Measurements from ENCODE around the gene KLF16. TPM values are rescaled to one million over a fixed set of nuclear protein-coding genes. Genes with fewer than 3 reads are reported as not detected.

The KLF16 gene
- total RNA-seq, 1 donor from 2014 or later: 9.7 TPM

GRCh38 chr19:1825909-1826556, 37.3 kb downstream of the KLF16 start:
- peak; percentile 74 for DNase-seq (ENCODE audit: low read depth)

DNA sequence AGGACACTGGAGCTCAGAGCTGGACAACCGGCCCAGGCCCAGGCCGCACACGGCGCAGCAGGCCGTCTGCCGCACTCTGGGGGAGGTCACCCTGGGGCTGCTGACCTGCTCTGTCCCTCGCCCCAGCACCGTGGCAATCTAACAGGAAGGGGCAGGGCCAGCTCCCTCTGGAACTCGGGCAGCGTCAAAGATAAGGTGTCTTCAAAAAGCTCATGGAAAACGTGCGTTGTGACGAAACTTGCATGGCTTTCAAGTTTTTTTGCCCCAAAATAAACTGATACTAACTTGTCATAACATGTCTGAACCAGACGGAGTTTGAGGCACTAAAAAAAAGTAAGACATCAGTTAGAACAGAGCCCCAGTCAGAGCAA, 39.1 kb downstream of the KLF16 start:
- DNase-seq (ENCODE audit: low read depth): no peak

DNA sequence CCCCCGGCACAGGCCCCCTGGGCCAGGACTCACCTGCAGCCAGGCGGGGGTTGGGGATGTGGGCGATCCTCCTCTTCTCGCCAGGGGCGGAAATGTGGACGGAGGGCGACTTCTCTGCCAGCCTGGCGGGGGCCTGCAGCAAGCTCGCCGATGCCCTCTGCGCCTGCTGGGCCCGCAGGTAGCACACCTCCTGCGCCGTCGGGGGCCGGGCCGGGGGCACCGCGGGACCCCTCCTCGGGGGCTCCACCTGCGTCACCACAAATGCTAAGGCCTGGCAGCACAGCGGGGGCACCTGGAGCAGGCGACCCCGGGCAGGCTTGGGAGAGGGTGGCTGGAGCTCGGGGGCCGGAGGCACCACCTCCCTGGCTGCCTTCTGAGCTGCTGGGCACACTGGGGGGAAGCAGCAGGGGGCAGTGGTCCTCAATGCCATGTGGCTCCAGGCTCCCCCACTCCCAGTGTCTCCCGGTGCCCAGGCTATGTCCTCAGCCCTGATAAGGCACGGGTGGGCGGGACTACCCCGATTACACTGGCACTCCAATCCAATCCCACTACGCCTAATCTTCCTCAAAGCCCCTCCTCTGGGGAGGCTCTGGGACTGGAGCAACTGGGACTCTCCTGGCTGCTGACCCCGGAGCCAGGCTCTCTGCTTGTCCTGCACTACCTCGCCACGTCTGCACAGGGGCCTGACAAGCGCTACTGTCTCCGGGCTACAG, 39.7 kb downstream of the KLF16 start:
- no peak for DNase-seq (ENCODE audit: low read depth)

DNA sequence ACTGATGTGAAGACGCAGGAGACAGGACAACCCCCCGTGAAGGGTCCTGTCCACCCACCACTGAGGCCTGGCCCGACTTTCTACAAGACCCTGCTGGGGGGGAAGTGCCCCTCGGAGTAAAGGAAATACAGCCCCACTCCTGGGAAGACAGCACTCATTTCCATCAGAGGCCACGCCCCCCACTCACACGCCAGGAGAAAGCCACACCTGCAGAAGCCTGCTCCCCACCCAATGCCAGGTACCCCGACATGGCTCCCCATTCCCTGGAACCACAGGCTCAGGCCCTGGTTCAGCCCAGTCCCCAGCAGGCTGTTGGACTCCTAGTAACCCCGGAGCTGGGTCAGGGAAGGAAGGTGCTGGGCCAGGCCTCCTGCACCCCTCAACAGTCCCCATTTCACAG, 40.4 kb downstream of the KLF16 start:
- DNase-seq (ENCODE audit: low read depth): no peak

GRCh38 chr19:1822210-1822609, 41.2 kb downstream of the KLF16 start:
- no peak for DNase-seq (ENCODE audit: low read depth)

GRCh38 chr19:1819341-1820255, 43.8 kb downstream of the KLF16 start:
- no peak for DNase-seq (ENCODE audit: low read depth)

DNA sequence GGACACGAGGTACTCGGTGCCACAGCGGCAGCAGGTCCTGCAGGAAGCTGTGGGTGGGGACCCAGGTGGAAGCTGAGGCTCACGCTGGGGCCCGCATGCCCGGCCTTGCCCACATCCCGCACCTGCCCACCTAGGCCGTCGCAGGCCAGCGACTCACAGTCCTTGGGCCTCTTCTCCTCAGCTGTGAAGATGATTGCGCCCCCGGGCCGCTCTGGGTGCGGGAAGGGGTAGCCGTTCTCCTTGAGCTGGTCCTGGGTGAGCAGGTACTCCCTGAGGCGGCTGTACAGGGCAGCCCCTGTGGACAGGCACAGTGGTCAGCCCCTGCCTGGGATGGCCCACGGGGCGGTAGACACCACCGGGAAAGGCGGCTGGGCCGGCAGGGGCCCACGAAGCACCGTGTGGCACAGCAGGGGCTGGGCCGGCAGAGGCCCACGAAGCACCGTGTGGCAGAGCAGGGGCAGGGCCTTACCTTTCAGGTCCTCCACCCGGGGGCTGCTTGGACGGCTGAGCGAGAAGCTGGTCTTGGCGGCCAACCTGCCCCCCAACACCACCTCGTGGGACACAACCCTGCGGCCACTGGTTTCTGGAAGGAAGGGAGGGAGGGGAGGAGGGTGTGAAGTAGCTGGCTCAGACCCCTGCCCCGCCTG, 44.7 kb downstream of the KLF16 start:
- DNase-seq (ENCODE audit: low read depth): no peak

DNA sequence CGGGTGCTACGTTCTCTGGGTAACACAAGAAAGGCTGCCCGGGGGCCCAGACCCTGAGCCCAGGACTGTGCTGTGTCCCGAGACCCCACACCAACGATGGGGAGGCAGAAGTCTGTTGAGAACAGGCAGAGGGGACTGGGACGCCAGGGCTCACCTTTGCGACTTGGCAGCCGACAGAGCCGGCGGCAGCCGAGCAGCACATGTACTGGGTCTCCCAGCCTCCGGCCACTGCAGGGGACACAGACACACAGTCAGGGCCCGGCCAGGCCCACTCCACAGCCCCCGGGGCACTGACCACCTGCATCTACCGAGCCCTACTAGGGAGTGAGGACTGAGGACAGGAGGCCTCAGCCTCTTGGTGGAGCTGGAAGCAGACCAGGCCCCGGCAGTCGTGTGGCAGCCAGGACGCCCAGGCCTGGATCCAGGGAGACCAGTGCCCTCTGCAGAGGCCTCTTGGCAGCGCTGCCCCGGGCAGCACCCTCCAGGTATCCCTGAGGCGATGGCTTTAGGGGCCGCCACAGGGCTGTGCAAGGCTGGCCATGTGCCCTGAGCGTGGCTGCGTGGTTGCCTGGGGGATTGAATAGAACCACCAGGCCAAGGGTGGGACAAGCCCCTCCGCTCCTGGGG, 45.7 kb downstream of the KLF16 start:
- DNase-seq (ENCODE audit: low read depth): no peak

DNA sequence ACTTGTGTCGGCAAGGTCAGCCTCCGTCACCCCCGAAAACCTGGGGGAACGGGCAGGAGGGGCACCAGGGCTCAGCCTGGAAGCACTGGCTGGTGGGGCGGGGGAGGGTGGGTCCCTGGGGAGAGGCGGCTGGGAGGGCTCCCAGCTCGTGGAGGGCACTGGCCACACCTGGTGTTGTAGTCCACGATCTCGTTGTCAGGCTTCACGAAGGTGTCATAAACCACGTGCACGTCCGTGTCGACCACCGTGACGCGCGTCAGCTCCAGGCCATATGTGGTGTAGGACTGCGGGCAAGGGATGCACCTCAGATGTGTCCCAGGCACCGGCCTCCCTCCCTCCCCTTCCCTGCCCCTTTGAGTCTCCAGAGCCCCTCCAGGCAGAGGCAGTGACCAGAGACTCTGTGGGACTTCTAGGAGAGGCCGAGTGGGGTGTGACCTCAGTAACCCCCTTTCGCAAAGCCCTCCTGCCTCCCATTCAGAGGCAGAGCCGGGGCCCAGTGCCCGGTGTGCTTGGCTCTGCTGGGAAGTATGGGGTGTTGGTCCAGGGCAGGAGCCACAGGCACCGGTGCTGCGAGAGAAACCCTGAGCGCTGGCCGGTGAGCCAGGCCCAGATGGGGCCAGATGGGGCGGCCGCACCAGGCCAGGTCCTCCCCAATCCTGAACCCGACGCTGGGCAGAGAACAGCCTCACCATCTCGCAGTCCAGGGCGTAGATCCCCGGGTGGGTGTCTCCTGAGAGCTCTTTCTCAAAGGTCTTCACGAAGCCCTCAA, 46.7 kb downstream of the KLF16 start:
- no peak for DNase-seq (ENCODE audit: low read depth)

DNA sequence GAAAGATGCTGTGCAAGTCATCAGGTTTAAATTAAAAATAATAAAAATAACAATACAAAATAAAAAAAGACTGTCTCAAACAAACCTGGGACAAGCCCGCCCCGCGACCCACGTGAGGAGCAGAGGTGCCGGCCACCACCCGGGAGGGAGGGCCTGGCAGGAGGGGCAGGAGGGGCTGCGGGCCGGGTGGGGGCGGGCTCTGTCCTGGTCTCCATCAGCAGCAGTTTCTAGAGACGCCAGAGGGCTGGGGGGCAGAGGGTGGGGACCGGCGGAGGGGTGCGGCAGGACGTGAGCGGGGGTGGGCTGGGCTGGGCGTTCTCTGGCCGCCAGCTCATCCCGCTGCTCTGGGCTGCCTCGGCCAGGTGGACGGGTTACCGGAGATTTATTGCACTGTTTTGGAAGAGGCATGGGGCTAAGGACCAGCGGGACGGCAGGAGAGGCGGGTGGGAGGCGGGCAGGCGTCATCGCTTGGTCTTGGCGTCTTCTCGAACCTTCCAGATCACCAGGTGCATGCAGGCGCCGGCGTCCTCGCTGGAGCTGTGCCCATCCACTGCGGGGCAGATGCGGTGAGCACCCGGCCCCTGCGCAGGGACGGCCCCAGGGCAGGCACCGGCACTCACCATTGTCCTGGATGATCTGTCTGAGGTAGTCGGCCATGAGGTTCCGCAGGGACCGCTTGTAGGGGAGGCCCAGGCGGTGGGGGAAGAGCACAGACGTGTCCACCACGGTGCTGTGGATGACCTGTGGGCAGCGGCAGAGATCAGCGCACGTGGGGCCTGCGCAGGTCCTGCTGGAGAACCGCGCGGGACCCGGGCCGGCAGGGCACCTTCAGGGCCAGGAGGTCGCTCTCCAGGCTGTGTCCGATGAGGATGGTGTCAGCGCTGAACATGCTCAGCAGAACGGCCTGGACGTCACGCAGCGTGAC, 47.5 kb downstream of the KLF16 start:
- DNase-seq (ENCODE audit: low read depth): no peak

- DNase-seq (ENCODE audit: low read depth): no peak
These were observed 48.4 kb downstream of the KLF16 start for GRCh38 chr19:1814833-1815604.

DNA sequence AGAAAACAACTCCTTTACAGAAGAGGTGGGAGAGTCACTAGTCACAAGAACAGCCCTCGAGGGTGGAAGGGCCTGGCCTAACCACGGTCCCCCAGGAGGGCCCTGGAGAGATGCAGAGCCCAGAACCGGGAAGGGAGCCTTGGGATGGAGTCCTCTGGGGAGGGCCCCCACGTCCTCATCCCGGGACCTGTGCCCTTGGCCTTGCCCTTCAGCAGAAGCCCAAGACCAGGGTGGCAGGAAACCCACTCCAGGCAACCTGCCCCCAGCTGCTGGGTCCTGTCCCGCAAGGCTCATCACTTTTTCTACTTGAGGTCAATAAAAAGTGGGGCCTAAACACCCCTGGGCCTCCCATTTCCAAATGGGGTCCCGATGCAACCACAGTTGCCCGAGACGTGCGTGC, 49.0 kb downstream of the KLF16 start:
- no peak for DNase-seq (ENCODE audit: low read depth)

DNA sequence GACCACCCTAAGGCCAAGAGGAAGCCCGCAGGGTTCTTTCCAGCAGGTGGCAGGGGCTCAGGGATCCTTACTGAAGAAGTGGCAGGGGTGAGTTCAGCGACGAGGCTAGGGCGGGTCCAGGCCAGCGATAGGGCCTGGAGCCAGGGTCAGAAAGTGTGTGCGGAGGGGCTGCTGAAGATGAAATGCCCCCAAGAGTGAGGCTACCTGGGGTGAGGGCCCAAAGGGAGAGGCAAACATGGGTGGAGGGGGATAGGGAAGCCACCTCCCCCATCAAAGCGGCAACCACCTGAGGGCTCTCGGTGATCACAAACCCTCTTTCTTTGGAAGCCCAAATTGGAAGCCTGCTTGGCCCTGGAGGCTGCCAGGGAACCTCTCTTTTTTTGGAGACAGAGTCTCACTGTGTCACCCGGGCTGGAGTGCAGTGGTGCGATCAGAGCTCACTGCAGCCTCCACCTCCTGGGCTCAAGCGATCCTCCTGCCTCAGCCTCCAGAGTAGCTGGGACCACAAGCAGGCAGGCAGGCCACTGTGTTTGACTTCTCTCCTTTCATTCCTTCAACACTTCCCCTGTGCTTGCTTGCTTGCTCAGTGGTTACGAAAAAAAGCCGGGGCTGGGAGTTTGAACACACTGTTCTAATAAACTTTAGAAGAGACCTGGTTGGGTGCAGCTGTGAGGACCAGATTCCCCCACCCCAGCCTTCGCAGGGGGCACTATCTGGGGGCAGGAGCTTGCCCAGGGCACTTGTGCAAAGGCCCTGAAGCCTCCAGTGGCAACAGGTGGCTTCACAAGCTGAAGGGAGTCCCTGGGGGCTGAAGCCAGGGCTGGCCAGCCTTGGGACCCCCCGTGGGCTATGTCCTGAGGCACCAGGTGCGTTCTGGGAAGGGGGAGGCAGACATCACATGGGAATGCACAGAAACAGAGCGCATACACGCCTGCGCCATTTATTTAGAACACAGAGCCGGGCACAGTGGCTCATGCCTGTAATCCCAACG, 49.9 kb downstream of the KLF16 start:
- DNase-seq (ENCODE audit: low read depth): no peak

- DNase-seq (ENCODE audit: low read depth): peak; percentile 91
These were observed 50.8 kb downstream of the KLF16 start for GRCh38 chr19:1812426-1813191.

DNA sequence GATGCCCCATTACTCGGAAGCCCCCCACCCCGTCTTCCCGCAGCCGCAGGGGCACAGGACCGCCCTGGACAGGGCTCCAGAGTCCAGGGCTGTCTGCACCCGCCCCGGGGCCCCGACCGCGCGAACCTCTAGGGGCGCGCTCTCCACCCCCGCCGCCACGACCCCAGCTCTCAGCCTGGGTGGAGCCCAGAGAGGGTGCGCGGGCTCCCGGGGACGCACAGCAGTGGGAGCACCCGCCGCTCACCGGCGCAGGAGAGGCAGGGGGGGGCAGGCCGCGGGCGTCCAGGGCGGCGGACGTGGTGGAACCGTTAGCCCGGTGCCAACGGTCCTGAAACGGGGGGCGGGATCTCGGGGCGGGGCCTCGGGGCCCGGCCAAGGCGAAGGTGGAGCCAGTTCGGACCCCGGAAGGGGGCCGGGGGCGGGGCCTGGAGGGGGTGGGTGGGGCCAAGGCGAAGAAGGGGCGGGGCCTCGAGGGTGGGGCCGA, 51.4 kb downstream of the KLF16 start, which contains the start of gene ATP8B3:
Gene ATP8B3, minus strand, starts transcription at position 335 of the 484 bp plus-strand sequence. CDS start 540 bp downstream, outside the sequence.
- no peak for DNase-seq (ENCODE audit: low read depth)

DNA sequence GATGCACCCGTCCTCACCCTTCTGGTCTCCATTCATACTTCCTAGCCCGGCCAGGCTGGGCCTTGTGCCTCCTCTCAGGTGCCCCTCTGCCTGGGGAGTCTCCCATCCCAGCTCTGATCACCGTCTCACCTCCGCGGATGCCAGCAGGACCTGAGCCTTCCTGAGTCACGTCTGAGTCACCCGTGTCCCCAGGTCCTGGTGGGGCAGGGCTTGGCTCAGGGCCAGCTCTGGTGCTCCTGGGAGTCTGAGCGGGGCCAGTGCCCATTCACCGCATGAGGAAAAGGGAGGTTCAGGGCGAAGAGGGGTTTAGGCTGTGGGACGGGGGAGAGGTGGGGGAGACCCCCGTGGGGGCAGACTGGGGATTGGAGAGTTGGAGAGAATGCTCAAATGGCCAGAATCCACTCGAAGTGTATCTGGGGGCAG, 51.9 kb downstream of the KLF16 start:
- DNase-seq (ENCODE audit: low read depth): no peak

Measured in myocyte (in vitro differentiated cells).